Neural progenitor cell (in vitro differentiated cells): ENCODE measurements around the gene RER1.

Experiments
- EZH2 ChIP-seq: fragments of 200-600 bp; sonication (generic); IDR thresholded peaks from 2 replicates; pipeline ENCODE4 v1.6.1; 2017; ENCODE audit warnings: antibody characterized with exemption, mild to moderate bottlenecking, moderate library complexity
- EZH2phosphoT487 ChIP-seq: fragments of 200-600 bp; sonication (generic); IDR thresholded peaks from 2 replicates; pipeline ENCODE4 v1.6.1; 2017; ENCODE audit warnings: antibody characterized with exemption

DNA sequence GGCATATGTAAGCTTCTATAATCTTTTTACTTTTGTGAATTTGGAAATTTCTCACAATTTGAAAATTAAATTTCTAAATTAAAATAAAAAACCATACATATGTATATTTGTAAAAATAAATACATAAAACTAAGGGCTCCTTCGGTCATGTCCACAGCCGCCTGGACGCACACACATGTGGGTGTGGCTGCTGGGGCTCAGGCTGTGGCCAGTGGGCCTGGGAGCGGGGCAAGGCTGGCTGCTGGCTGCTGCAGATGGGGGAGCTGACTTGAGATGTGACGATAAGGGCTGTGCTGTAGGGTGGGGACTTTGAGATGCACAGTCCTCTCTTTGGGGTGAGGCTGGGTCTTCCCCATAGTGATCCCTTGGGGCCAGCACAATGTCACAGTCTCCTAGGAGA lies 4.8 kb downstream of the RER1 start:
- no peak for TF ChIP-seq EZH2phosphoT487
- TF ChIP-seq EZH2: no peak
